Esophagus squamous epithelium (tissue), 5 donors: ENCODE results near the gene EVPL. TPM values are rescaled to one million over a fixed set of nuclear protein-coding genes. Genes with fewer than 3 reads are reported as not detected.
A peak's percentile ranks its signal among the peaks of the same experiment; 100 is the strongest.

ENCODE experiments used
- DNase-seq: peaks from one replicate; lab custom pipeline; 2025; lab: John Stamatoyannopoulos, UW
- H3K27ac ChIP-seq, 4 donors: fragments of 200-600 bp; sonication (generic); one replicate each; pipeline ENCODE4 v1.5.1; 2016 to 2019; ENCODE audit warnings: mild to moderate bottlenecking in 1 of 4
- H3K27me3 ChIP-seq, 4 donors: fragments of 200-600 bp; sonication (generic); 1 replicate in 3 of 4; 2 replicates in 1 of 4; pipeline versions ENCODE4 v1.5.1 to v1.6.0; 2017 to 2021; ENCODE audit warnings: antibody characterized with exemption in 1 of 4
- H3K36me3 ChIP-seq, 3 donors: fragments of 200-600 bp; sonication (generic); one replicate each; pipeline ENCODE4 v1.5.1; 2016 to 2019
- H3K4me1 ChIP-seq, 3 donors: fragments of 200-600 bp; sonication (generic); one replicate each; pipeline ENCODE4 v1.5.1; 2017 to 2019
- H3K4me3 ChIP-seq, 4 donors: fragments of 200-600 bp; sonication (generic); 1 replicate in 3 of 4; 2 replicates in 1 of 4; pipeline ENCODE4 v1.5.1; 2016 to 2019; ENCODE audit warnings: mild to moderate bottlenecking in 2 of 4, moderate library complexity in 1 of 4
- H3K9me3 ChIP-seq, 3 donors: fragments of 200-600 bp; sonication (generic); one replicate each; pipeline ENCODE4 v1.5.1; 2016 to 2019
- POLR2A ChIP-seq, 4 donors: fragments of 450-650 bp; IDR thresholded peaks; one replicate each; pipeline ENCODE4 v1.6.1; 2017; ENCODE audit warnings: antibody characterized with exemption in 4 of 4, mild to moderate bottlenecking in 4 of 4, moderate library complexity in 3 of 4
- WGBS, 2 donors: methylation state at CpG; one replicate each; pipeline ENCODE4 v1.1.5; 2018; 5-methylcytosine and 5-hydroxymethylcytosine counted together
- intact Hi-C: fragments of 100-400 bp; cut with DNase I; formaldehyde crosslinking; loops from one replicate; pipeline ENCODE4 v1.15.0; 2022
- total RNA-seq, 4 donors: library from RNA; depleted of rRNA; stranded (reverse); fragments of >200 nt; gene quantifications; one replicate each; pipeline ENCODE4 v1.1.0, GENCODE V29; 2016
- TF ChIP-seq, protein P1 (sequence below), 6 experiments: fragments of 450-650 bp in 4 of 6; fragments of 200-600 bp in 2 of 6; sonication (generic) in 2 of 6; IDR thresholded peaks; one replicate each; pipeline ENCODE4 v1.5.1; 2016 to 2019; ENCODE audit warnings: antibody characterized with exemption in 6 of 6, mild to moderate bottlenecking in 4 of 6, moderate library complexity in 4 of 6
- donor health status: DM: yes; HTN: yes; CAD: no.

The EVPL gene
- total RNA-seq, 4 donors from 2014 or later: 132 to 604 (median 223) TPM

DNA sequence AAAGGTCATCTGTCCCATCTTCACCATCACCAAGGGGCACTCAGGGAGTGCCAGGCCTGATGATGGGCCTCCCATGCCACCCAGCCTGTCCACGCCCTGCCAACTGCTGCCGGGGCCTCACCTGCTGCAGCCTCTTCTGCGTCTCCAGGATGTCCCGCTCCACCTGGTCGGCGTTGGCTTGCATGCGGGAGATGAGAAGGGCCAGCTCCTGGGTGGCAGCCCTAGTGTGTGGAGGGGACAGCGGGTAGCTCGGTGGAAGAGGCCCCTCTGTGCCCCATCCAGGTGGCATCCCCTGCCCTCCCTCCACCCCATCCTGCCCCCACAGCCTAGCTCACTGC, 3.2 kb downstream of the EVPL start:
- Histone ChIP-seq H3K27ac (peak overlapping the region in 3 of 4 donors; percentile 97 to 99 (median 97)), H3K36me3 (peaks cover 0 to 54% (median 3%) of the 10 kb centered on the region in 3 donors), H3K27me3 (peaks cover 0 to 16% (median 0%) of the 10 kb centered on the region in 4 donors), H3K4me3 (peak overlapping the region in 2 of 4 donors; percentile 68 to 77), H3K9me3 (no peaks in the 10 kb centered on the region), H3K4me1 (peaks cover 0 to 43% (median 5%) of the 10 kb centered on the region in 3 donors)
- 89 to 100% methylated on average over 1 to 7 of the region's 9 CpGs for WGBS, 2 donors
- no peak for DNase-seq
- TF ChIP-seq, protein P1, sequence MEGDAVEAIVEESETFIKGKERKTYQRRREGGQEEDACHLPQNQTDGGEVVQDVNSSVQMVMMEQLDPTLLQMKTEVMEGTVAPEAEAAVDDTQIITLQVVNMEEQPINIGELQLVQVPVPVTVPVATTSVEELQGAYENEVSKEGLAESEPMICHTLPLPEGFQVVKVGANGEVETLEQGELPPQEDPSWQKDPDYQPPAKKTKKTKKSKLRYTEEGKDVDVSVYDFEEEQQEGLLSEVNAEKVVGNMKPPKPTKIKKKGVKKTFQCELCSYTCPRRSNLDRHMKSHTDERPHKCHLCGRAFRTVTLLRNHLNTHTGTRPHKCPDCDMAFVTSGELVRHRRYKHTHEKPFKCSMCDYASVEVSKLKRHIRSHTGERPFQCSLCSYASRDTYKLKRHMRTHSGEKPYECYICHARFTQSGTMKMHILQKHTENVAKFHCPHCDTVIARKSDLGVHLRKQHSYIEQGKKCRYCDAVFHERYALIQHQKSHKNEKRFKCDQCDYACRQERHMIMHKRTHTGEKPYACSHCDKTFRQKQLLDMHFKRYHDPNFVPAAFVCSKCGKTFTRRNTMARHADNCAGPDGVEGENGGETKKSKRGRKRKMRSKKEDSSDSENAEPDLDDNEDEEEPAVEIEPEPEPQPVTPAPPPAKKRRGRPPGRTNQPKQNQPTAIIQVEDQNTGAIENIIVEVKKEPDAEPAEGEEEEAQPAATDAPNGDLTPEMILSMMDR (IDR thresholded peaks at IDR 0.05): no peak
- TF ChIP-seq POLR2A (IDR thresholded peaks at IDR 0.05): no peak
- intact Hi-C loops: no loop called here

DNA sequence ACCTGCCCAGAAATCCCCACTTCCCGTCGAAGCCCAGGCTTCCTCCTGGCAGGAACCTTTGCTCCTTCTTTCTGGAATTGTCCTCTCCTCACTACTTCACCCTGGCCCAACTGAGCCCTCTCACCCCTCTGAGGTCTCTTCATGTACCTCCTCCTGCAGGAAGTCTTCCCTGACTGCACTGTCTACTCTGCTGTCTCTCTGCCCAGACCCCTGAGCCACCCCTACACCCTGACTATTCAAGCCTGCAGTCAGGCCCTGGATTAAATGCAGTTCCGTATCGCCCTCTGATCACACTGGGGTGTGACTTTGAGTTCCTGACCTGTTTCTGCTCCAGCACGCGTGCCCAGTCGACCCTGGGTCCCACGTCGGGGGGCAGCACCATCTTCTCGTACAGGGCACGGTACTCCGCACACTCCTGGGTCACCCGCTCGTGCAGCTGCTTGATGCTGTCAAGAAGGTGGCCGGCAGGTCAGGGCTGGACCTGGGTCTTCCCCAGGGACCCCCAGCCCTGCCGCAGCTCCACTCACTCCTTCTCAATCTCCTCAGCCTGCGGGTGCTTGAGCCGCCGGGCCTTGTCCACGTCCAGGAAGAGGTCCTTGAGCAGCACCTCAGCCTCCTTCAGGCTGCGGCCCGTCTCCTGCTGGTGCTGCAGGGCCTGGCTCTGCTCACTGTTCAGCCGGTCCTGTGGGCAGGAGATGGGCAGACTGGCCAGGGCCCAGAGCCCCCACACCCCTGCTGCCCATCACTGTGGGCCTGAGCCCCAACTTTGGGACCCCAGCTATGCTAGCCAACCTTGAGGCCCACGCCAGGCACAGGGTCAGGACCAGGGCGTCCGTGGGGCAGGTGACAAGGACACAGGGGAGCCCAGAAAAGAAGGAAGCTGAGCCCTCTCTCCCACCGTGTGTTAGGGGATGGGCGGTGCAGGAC, 3.9 kb downstream of the EVPL start:
- Histone ChIP-seq H3K4me1 (peaks cover 0 to 36% (median 5%) of the 10 kb centered on the region in 3 donors), H3K27me3 (peaks cover 0 to 16% (median 0%) of the 10 kb centered on the region in 4 donors), H3K9me3 (no peaks in the 10 kb centered on the region), H3K4me3 (no peak overlapping the region), H3K36me3 (peaks cover 4 to 61% (median 5%) of the 10 kb centered on the region in 3 donors), H3K27ac (peak overlapping the region in 3 of 4 donors; percentile 97 to 99 (median 97))
- intact Hi-C loops: no loop called here
- TF ChIP-seq POLR2A (IDR thresholded peaks at IDR 0.05): no peak
- TF ChIP-seq, protein P1 (IDR thresholded peaks at IDR 0.05): no peak
- WGBS, 2 donors: 85 to 91% methylated on average over 4 to 18 of the region's 28 CpGs
- no peak for DNase-seq

DNA sequence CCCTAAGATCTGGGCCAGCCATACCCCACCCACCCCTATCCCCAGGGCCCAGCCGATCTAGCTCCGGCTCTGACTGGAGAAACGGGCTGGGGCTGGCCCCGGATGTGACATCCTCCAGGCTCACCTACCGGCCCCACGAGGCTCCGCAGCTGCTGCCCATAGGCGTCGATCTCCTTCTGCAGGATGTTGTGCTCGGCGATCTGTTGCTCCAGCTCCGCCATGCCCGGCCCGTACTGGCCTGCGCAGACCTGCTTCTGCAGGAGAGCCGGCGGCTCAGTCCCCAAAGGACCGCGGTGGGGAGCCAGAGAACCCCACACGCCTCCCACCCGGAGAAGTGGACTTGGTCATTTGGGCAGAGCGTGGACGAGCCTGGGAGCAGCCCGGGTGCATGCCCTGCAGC, 4.8 kb downstream of the EVPL start:
- Histone ChIP-seq H3K36me3 (peaks cover 5 to 70% (median 5%) of the 10 kb centered on the region in 3 donors), H3K4me1 (peaks cover 0 to 28% (median 0%) of the 10 kb centered on the region in 3 donors), H3K27ac (no peak overlapping the region), H3K9me3 (no peaks in the 10 kb centered on the region), H3K4me3 (no peak overlapping the region), H3K27me3 (peaks cover 0 to 16% (median 0%) of the 10 kb centered on the region in 4 donors)
- intact Hi-C loops: no loop called here
- no peak for TF ChIP-seq POLR2A (IDR thresholded peaks at IDR 0.05)
- TF ChIP-seq, protein P1 (IDR thresholded peaks at IDR 0.05): no peak
- no peak for DNase-seq
- WGBS, 2 donors: 80% methylated on average over 4 of the region's 24 CpGs; no CpG with 5 or more reads in 1 of the 2 donors

DNA sequence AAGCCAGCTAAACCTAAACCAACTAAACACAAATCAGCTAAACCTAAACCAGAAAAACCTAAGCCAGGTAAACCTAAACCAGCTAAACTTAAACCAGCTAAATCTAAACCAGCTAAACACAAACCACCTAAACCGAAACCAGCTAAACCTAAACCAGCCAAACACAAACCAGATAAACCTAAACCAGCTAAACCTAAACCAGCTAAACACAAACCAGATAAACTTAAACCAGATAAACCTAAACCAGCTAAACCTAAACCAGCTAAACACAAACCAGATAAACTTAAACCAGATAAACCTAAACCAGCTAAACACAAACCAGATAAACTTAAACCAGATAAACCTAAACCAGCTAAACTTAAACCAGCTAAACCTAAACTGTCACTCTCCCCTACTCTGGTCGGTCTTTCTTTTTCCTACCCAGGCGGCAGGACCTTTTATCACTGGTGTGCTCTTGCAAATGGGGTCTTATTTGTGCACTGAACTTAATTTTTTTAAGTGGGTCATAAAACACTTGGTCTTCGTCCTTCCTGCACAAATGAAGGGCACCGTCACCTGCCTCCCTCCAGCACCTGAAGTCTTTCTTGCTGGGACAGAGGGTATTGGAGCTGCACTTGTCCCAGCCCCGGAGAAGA, 7.2 kb downstream of the EVPL start:
- intact Hi-C loops: loop anchor here (10.0 kb wide), 1 partner anchor 265 kb away; no protein-coding TSS in a partner anchor
- Histone ChIP-seq H3K4me3 (no peak overlapping the region), H3K27me3 (peaks cover 0 to 19% (median 0%) of the 10 kb centered on the region in 4 donors), H3K9me3 (no peaks in the 10 kb centered on the region), H3K36me3 (peaks cover 5 to 93% (median 5%) of the 10 kb centered on the region in 3 donors), H3K27ac (no peak overlapping the region), H3K4me1 (peaks cover 0 to 31% (median 3%) of the 10 kb centered on the region in 3 donors)
- no peak for DNase-seq
- WGBS, 2 donors: 79 to 87% methylated on average over 6 of the region's 6 CpGs
- TF ChIP-seq, protein P1 (IDR thresholded peaks at IDR 0.05): no peak
- no peak for TF ChIP-seq POLR2A (IDR thresholded peaks at IDR 0.05)
